HepG2 (cell line): ENCODE measurements around the gene HARS2. TPM values are rescaled to one million over a fixed set of nuclear protein-coding genes. Genes with fewer than 3 reads are reported as not detected.

ENCODE experiments used
- DZIP1 ChIP-seq: sonication (generic); formaldehyde crosslinking; IDR thresholded peaks from 2 replicates; pipeline ENCODE4 v1.5.0; 2020; ENCODE audit warnings: mild to moderate bottlenecking, missing genetic modification reagents
- JUND ChIP-seq: sonication (generic); formaldehyde crosslinking; IDR thresholded peaks from 2 replicates; pipeline ENCODE4 v1.8.0; 2022; ENCODE audit warnings: mild to moderate bottlenecking, missing genetic modification reagents
- NFAT5 ChIP-seq: sonication (generic); formaldehyde crosslinking; IDR thresholded peaks from 2 replicates; pipeline ENCODE4 v1.4.0; 2020; ENCODE audit warnings: missing genetic modification reagents
- RARA ChIP-seq: IDR thresholded peaks from 2 replicates; pipeline ENCODE4 v1.6.1; 2016; ENCODE audit warnings: missing genetic modification reagents, missing compliant biosample characterization
- RBM22 ChIP-seq: fragments of 200-400 bp; formaldehyde crosslinking; optimal IDR thresholded peaks from 2 replicates; pipeline ENCODE3; 2017; ENCODE audit warnings: mild to moderate bottlenecking, low read length, moderate library complexity
- SALL2 ChIP-seq: sonication (generic); formaldehyde crosslinking; IDR thresholded peaks from 2 replicates; pipeline ENCODE4 v1.8.1; 2023; ENCODE audit warnings: mild to moderate bottlenecking, missing genetic modification reagents, inconsistent platforms
- ZNF256 ChIP-seq: sonication (generic); formaldehyde crosslinking; conservative IDR thresholded peaks from 2 replicates; pipeline ENCODE4 v1.4.0; 2020; ENCODE audit warnings: missing genetic modification reagents
- ZNF280B ChIP-seq: sonication (generic); formaldehyde crosslinking; IDR thresholded peaks from 2 replicates; pipeline ENCODE4 v1.5.0; 2020; ENCODE audit warnings: missing genetic modification reagents, mild to moderate bottlenecking, borderline replicate concordance
- ZNF331 ChIP-seq: sonication (generic); formaldehyde crosslinking; IDR thresholded peaks from 2 replicates; pipeline ENCODE4 v1.4.0; 2020; ENCODE audit warnings: missing genetic modification reagents
- ZNF512 ChIP-seq: sonication (generic); formaldehyde crosslinking; IDR thresholded peaks from 2 replicates; pipeline ENCODE4 v1.4.0; 2020; ENCODE audit warnings: mild to moderate bottlenecking, missing genetic modification reagents
- ZNF609 ChIP-seq: sonication (generic); formaldehyde crosslinking; IDR thresholded peaks from 2 replicates; pipeline ENCODE4 v1.4.0; 2020; ENCODE audit warnings: mild to moderate bottlenecking, missing genetic modification reagents, borderline replicate concordance
- ZZZ3 ChIP-seq: sonication (generic); formaldehyde crosslinking; IDR thresholded peaks from 2 replicates; pipeline ENCODE4 v1.4.0; 2020; ENCODE audit warnings: missing genetic modification reagents, mild to moderate bottlenecking, borderline replicate concordance
- polyA plus RNA-seq, 8 experiments: library from polyadenylated mRNA; depleted of rRNA in 3 of 8; stranded (reverse) in 7 of 8; unstranded in 1 of 8; fragments of >200 nt; fragmentation: Illumina TruSeq in 4 of 8; extraction: Trizol in 4 of 8; gene quantifications; 2 replicates each; pipeline versions ENCODE4 v1.2.1 to v1.2.3, GENCODE V29; 2011 to 2016; ENCODE audit warnings: low read depth in 4 of 8, missing spikeins in 1 of 8, mixed read lengths in 1 of 8; ENCODE audit not compliant: insufficient read depth in 1 of 8
- total RNA-seq, 5 experiments: library from RNA; depleted of rRNA; stranded (reverse); fragments of >200 nt; fragmentation: Illumina TruSeq; extraction: Trizol; gene quantifications; 2 replicates each; pipeline ENCODE4 v1.2.3, GENCODE V29; 2016; ENCODE audit warnings: low read depth in 1 of 5

HARS2 gene
- total and polyA plus RNA-seq, 2 of the 13 experiments (the other 11 are each of a cell fraction or from before 2014, with no cell fraction given) = 17.9 to 25.8 TPM

- TF ChIP-seq ZNF512 (CRISPR knock-in tag) = no peak
- peak; percentile 75; the same call in 1 of the 2 replicates for TF ChIP-seq SALL2
- no peak for TF ChIP-seq DZIP1 (CRISPR knock-in tag)
- TF ChIP-seq RBM22 = peak; percentile 98
- TF ChIP-seq ZNF280B (CRISPR knock-in tag) = no peak
- no peak for TF ChIP-seq ZNF256 (CRISPR knock-in tag)
- TF ChIP-seq NFAT5 = no peak
- TF ChIP-seq JUND = peak; percentile 76; the same call in 1 of the 2 replicates
- no peak for TF ChIP-seq ZZZ3 (CRISPR knock-in tag)
- TF ChIP-seq RARA (CRISPR knock-in tag) = peak; percentile 60
- TF ChIP-seq ZNF609 (CRISPR knock-in tag) = no peak
- TF ChIP-seq ZNF331 (CRISPR knock-in tag) = peak; percentile 81; the same call in 1 of the 2 replicates
These were observed 19.8 kb downstream of the HARS2 start (continued) for GRCh38 chr5:140710899-140711552.
